CD4-positive, alpha-beta T cell treated with Interleukin-21 for 1 hour (primary cell): Measurements from ENCODE around the gene SECTM1.
A peak's percentile ranks its signal among the peaks of the same experiment; 100 is the strongest.

Experiments used
- DNase-seq: peaks from one replicate; pipeline ENCODE4 v3.0.0-alpha.2; 2020

Gene SECTM1

GRCh38 chr17:82314012-82314726, 19.4 kb downstream of the SECTM1 start:
- no peak for DNase-seq

DNA sequence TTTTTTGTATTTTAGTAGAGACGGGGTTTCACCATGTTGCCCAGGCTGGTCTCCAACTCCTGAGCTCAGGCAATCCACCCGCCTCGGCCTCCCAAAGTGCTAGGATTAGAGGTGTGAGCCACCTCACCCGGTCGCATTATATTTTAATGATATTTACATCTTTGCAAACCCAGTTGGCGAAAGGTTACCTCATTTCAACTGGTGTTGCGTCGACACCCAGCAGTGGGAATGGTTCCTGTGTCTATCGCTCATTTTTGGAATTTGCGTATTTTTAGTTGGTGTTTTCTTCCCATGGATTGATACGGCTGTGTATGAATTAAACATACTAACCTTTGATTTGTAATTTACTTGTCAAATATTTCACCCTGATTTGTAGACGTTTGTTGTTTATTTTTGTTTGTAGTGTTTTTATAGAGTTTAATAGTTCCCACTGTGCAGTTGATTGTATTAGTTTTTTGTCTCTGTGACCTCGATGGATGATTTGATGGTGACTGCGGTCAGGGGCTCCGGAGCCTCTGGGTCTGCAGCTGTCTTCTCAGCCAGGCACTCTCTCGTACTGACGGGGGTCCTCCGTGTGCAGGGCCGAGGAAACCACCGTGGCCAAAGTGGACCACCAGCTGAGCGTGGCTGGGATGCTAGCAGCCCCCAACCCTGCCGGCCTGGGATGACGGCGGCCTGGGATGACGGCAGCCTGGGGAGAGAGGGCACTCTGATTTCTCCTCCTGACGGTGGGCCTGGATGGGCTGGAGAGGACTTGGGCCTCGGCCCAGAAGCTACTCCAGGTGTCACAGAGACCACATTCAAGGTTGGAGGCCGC, 20.2 kb downstream of the SECTM1 start:
- DNase-seq, result no peak

DNA sequence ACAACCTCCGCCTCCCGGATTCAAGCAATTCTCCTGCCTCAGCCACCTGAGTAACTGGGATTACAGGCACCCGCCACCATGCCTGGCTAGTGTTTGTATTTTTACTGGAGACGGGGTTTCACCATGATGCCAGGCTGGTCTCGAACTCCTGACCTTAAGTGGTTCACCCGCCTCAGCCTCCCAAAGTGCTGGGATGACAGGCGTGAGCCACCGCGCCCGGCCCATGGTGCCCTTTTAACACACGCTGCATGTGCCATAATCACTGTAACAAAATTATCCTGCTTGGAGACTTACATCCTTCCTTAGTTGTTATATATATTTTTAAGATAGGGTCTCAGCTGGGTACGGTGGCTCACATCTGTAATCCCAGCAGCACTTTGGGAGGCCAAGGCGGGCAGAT, 21.6 kb downstream of the SECTM1 start:
- no peak for DNase-seq

DNA sequence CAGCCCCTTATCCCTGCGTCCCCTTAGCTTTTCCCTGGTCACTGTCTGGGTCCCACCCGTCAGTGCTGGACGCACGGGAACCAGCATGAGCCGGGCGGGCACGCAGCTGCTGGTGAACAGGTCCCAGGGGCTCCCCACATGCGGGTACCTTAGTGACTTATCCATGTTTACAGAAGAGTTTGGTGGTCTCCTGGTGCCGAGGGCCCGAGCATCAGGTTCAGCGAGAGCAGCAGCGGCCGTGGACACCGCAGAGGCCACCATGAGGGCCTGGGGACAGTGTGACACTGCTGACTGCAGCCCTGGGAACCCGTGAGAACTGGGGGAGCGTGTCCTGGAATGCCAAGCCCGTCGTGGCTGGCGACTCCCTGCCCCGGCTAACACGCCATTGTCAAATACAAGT, 22.7 kb downstream of the SECTM1 start:
- no peak for DNase-seq

- DNase-seq, result no peak
These were observed 23.7 kb downstream of the SECTM1 start for GRCh38 chr17:82309656-82310570.

DNA sequence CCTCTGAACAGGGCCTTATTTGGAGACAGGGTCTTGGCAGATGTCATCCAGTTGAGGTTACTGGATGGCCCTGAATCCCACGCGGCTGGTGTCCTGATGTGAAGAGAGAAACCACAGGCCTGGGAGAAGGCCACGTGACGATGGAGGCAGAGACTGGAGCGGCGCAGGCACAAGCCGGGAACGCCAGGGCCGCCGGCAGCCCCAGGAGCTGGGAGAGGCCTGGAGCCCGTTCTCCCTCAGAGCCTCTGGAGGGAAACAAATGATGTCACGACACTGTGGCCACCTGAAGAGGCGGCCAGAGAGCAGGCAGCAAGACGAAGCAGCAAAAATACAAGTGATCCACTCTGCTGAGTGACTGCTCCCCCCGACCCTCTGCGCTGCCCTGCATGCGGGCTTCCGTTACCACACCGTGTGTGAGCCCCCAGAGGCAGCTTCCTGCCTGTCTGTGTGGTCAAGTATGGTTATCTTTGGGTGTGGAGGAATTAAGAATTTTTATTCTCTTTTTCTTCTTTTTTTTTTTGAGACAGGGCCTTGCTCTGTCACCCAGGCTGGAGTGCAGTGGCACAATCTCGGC, 27.8 kb downstream of the SECTM1 start:
- no peak for DNase-seq

DNA sequence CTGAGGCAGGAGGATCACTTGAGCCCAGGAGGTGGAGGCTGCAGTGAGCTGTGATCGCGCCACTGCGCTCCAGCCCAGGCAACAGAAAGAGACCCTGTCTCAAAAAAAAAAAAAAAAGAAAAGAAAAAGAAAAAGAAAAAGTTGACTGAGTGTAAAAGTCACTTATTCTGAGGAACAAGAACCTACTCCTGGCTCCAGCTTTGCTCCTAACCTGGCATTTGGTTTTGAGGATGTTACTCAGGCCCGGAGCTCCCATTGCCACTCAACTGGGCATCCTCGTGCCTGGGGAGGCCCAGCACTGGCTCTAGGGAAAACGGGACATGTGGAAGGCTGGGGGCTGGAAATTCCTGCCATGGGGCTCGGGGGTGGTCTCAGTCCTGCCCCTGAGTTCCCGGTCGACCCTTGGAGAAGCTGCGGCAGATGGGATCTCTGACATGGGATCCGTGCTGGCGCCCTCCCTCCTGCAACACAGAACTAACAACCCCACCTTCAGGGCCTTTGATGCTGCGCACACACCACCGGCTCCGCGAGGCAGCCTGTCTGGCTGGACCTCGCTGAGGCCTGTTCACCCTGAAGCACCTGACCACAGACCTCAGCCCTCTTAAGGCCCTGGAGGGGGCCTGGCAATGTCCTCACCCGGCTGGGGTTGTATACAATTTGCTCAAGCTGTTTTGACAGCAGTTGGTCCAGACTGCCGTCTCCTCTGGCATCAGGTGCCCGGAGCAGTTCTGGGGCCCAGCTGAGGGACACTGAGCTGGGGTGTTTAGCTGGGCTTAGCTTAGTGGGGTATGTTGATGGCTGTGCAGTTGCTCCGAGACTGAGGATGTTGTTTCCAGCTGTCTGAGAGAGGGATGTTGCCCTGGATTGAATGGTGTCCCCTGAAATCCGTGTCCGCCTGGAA, 28.5 kb downstream of the SECTM1 start:
- DNase-seq, result no peak

DNA sequence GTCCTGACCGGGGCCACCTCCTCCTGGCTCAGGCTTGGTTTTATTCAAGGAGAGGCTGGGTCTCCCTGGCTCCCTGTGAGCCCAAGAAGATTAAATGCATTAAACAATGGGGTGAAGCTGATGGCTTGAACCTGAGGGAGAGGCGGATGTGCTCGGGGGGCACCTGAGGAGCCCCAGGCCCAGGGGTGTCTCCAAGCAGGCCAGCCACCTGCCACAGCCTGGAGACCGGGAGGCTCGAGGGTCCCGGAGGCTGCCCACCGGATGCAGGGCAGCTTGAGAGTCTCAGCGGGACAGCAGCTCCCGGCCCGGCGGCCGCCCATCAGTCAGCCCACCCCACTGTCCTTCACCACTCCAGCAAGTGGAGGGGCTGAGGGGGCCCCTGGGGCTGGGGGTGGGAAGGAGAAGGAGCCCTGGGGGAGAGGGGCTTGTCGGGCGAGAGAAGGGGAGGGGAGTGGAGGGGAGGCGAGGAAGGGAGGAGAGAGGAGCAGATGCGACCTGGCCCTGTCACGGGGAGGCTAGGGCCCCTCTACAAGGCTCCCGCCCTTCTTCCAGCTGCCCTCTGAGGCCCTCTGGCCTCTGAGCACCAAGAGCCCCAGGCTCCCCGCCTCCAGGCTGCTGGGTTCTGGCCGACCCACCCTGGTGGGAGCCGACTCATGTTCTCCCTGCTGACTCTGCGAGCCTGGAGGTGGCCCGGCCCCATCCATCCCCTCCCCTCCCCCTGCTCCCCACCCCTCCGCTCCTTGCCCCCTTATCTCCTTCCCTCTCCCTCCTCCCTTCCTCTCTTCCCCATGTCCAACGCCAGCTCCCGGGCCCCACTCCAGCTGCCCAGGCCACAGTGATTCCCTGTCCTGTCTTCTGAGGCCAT, 29.4 kb downstream of the SECTM1 start:
- no peak for DNase-seq

DNA sequence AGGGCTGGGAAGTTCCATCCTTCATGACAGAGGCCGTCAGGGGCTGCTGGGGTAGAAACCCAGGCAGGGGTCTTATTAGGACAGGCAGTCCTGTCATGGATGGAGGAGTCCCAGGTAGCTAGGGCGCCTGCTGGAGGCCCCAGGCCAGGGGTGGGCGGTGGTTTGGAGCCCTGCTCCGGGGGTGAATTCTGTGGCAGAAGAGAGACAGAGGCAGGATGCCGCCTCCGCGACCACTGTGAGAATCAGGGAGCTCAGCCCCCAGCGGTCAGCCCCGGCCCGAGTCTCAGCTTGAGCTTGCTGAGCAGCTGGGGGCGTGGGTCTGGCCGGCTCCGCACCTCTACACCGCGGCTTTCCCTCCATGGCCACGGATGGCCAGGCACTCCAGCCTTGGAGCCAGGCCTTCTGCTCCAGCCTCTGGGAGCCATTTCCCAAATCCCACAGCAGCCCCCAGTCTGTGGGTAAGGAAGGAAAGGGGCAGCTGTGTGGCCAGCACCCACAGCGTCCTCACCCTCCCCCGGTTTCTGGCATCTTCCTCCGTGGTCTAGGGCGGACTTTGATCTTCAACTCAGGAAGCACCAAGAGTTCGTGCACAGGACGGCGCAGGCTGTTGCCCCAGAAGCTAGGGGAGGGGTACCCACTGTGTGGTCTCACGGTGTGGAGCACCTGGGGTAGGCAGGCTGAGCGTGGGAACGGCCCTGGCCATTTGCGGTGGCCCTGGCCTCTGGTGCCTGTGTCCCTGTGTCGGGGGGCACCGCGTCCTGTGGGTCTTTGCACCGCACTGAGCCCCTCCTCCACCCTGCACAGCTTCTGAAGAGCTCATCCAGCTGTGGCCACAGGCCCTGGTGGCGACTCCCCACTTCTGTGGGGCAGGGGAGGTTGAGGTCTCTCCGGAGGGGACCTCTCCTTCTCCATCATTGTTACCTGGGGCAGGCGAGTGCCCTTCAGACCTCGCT, 30.3 kb downstream of the SECTM1 start:
- DNase-seq, result peak; percentile 55

DNA sequence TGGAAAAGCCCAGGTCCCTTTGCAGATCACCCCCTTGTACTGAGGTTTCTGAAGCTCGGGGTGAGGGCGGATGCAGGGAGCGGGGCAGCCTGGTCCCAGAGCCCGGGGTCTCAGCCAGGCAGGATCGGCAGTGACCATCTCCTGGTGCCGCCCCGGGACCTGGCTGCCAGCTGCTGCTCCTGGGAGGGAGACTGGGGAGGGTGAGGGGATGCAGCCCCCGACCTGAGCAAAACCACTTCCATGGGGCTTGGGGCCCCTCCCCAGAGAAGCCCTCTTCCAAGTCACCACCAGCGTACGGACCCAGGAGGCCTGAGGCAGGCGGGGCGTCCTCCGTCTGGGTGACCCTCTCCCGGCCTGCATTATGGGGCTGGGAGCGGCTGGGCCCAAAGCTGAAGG, 31.0 kb downstream of the SECTM1 start:
- DNase-seq, result no peak

DNA sequence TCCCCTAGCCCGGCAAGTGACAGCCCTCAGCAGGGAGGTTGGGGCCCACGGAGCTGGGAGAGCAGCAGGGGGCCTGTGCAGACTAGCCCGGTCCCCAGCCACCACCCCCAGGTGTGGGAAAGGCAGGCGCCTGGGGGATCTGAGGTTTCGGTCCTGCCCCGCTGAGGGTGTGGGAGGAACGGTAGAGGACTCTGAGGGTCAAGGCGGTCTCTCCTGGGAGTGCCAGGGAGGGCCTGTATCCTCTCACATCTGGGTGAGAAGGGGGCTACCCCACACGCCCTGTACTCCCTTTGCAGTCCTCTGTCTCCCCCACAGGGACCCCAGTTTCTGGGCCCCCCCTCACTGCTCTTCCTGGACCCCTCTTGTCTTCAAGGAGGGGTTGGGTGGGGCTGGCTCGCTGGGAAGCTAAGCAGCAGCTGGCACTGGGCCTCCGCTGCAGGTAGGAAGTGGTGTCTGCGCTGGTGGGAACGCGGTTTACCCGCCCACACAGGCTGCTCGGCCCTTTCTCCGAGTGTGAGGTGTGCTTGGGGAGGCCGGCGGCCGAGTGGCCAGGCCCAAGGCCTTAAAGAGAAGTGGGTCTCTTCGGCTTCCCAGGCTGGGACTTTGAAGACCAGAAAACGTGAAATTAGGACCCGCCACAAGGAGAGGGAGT, 31.5 kb downstream of the SECTM1 start:
- DNase-seq, result peak; percentile 51

DNA sequence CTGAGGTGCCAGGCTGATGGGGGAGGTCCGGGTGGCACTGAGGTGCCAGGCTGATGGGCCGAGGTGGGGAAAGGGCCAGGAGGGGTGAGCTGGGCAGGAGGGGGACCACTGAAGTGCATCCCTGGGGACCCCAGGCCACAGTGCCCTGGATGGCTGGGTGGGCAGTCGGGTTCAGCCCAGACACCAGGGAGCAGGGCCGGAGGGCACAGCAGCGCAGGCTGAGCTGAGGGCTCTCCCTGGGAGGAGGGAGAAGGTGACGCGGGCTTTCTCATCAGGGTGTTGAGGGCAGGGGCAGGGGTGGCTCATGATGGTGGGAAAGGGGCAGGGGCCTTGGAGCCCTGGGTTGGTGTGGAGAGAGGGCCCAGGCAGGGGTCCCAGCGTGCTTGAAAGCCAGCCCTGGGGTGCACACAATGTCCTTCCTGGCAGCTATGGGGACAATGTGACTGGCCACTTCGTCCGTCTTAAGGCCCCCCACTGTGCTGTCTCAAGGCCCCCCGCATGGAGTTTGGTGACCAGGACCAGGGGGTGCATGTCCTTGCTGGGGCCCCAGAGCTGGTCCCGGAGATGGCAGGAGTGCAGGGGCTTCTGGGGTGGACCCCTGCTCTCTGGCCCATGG, 32.2 kb downstream of the SECTM1 start:
- no peak for DNase-seq

GRCh38 chr17:82300707-82301270, 32.8 kb downstream of the SECTM1 start:
- peak; percentile 68 for DNase-seq

DNA sequence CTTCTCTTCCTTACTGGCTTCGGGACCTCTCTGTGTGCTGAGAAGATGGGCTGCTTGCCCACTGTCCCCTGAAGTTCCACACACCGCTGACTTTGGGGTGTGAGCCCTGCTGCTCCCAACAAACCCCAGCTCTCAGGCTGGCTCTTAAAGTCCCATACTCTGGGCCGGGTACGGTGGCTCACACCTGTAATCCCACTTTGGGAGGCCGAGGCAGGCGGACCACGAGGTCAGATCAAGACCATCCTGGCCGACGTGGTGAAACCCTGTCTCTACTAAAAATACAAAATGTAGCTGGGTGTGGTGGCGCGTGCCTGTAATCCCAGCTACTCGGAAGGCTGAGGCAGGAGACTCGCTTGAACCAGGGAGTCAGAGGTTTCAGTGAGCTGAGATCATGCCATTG, 33.3 kb downstream of the SECTM1 start:
- no peak for DNase-seq

DNA sequence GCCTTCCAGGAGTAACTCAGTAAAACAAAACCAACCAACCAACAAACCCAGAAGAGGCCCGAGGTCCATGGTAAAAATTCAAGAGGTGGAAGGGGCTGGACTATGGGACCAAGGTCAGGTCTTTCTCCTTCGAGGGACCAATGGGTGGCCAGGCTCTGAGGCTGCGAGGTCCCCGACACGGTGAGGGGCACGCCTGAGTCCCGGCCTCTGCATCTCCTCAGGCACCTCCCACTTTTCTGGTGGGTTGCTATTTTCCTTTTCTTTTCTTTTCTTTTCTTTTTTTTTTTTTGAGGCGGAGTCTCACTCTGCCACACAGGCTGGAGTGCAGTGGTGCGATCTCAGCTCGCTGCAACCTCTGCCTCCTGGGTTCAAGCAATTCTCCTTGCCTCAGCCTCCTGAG, 34.1 kb downstream of the SECTM1 start:
- no peak for DNase-seq

DNA sequence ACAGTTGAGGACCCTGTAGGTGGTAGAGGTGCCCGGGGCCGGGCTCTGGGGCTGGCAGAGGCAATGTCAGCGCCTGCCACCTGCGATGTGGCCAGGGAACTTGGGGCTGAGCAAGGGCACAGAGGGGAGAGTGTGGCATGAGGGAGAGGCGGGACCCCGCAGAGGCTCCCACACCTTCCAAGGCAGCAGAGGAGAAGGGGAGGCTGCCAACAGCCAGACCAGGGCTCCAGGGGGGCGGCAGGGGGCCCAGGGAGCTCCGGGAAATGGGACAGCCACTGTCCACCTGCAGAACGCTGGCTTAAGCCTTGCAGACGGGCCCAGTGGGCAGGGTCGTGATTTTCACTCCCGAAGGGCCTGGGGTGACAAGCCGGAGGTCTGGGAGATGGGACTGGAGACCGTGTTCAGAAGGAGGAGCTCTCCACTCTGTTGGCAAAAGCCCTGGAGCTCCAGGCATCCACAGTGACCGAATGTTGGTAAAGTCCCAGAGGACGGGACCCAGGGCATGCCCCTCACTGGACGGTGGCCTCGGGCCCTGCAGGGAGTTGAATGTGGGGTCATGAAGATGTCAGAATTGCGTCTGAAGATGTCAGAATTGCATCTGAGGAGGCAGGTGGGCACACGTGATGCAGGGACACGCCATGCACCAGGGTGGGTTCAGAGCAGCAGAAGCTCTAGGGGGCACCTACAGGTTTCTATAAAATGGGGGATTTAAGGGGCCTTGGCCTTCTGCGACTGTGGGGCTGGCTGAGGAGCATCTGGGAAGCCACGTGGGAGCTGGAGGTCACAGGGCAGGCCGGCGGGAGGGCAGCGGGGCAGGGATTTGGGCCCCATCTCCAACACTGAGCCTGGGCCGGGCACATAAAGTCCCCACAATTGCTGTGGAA, 34.8 kb downstream of the SECTM1 start:
- DNase-seq, result no peak
